Nephron progenitor cell (in vitro differentiated cells): ENCODE measurements around the gene ARHGEF7.
A peak's percentile ranks its signal among the peaks of the same experiment; 100 is the strongest.

ENCODE experiments used
- DNase-seq: peaks from one replicate; pipeline ENCODE4 v3.0.0; 2021
- H3K27ac Mint-ChIP-seq: 2 replicates; pipeline ENCODE4 v1.8.0; 2021; ENCODE audit warnings: mild to moderate bottlenecking, moderate library complexity, mixed read lengths
- H3K27me3 Mint-ChIP-seq: 2 replicates; pipeline ENCODE4 v1.8.0; 2021; ENCODE audit warnings: mild to moderate bottlenecking, low read depth, mixed read lengths; ENCODE audit not compliant: poor library complexity
- H3K36me3 Mint-ChIP-seq: 2 replicates; pipeline ENCODE4 v1.8.0; 2021; ENCODE audit warnings: low read depth, mixed read lengths
- H3K4me1 Mint-ChIP-seq: 2 replicates; pipeline ENCODE4 v1.8.0; 2021; ENCODE audit warnings: mixed read lengths
- H3K4me3 Mint-ChIP-seq: 2 replicates; pipeline ENCODE4 v1.8.0; 2021; ENCODE audit warnings: mild to moderate bottlenecking, moderate library complexity, mixed read lengths
- H3K9me3 Mint-ChIP-seq: 2 replicates; pipeline ENCODE4 v1.8.0; 2021; ENCODE audit warnings: mild to moderate bottlenecking, moderate library complexity, mixed read lengths
- TF ChIP-seq, protein P1 (sequence below): fragments of 200-600 bp; sonication (generic); IDR thresholded peaks from 2 replicates; pipeline ENCODE4 v1.5.0; 2021; ENCODE audit warnings: antibody characterized with exemption

The ARHGEF7 gene

DNA sequence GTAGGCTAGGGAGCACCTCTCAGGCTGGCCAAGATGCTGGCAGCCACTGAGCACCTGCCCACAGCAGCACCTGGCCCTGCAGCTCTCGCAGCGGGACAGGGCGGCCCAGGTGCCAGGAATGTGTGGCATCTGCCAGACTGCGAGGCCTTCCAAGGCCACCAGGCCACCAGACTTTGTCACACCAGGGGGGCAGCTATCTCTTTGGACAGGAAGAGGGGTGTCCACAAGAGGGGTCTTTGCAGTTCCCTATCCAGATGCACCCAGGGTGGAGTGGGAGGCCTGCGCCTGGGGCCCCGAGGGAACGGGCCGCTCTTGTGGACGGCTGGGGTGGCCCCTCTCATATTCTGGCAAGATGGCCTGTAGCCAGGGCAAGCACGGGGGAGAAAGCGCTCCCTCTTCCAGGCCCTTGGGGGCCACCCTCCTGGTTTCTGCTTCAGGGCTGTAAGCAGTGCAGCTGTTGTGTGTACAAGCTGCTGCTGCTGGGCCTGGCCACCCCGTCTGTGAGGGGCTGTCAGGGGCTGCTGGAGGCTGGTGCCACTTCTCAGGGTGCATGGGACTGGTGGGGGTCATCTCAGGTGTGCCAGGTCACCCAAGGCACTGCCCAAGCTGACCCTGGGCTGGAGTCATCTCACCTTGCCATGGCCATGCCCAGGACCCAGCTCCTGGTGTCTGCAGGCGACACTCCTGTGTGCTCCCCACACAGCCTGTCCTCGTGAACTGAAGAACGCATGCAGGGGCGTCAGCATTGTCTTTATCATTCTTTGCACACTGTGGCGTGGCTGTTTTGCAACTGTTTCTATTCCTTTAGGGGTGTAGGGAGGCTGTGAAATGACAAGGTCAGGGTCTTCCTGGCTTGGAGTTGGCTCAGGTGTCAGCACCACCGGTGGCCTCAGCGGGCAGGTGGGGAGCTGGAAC, 207.1 kb downstream of the ARHGEF7 start:
- no peak for DNase-seq
- Mint-ChIP-seq H3K4me3 (no peak overlapping the region), H3K36me3 (no peaks in the 10 kb centered on the region), H3K27me3 (no peaks in the 10 kb centered on the region), H3K27ac (no peak overlapping the region), H3K4me1 (peaks cover 30% of the 10 kb centered on the region), H3K9me3 (no peaks in the 10 kb centered on the region)
- TF ChIP-seq, protein P1, sequence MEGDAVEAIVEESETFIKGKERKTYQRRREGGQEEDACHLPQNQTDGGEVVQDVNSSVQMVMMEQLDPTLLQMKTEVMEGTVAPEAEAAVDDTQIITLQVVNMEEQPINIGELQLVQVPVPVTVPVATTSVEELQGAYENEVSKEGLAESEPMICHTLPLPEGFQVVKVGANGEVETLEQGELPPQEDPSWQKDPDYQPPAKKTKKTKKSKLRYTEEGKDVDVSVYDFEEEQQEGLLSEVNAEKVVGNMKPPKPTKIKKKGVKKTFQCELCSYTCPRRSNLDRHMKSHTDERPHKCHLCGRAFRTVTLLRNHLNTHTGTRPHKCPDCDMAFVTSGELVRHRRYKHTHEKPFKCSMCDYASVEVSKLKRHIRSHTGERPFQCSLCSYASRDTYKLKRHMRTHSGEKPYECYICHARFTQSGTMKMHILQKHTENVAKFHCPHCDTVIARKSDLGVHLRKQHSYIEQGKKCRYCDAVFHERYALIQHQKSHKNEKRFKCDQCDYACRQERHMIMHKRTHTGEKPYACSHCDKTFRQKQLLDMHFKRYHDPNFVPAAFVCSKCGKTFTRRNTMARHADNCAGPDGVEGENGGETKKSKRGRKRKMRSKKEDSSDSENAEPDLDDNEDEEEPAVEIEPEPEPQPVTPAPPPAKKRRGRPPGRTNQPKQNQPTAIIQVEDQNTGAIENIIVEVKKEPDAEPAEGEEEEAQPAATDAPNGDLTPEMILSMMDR, result no peak

GRCh38 chr13:111322916-111323331, 207.8 kb downstream of the ARHGEF7 start:
- no peak overlapping the region for H3K4me3 Mint-ChIP-seq
- no peak overlapping the region for H3K27ac Mint-ChIP-seq
- no peaks in the 10 kb centered on the region for H3K36me3 Mint-ChIP-seq
- TF ChIP-seq, protein P1, result no peak
- DNase-seq, result no peak
- H3K9me3 Mint-ChIP-seq, result no peaks in the 10 kb centered on the region
- H3K4me1 Mint-ChIP-seq, result peaks cover 30% of the 10 kb centered on the region
- H3K27me3 Mint-ChIP-seq, result no peaks in the 10 kb centered on the region

DNA sequence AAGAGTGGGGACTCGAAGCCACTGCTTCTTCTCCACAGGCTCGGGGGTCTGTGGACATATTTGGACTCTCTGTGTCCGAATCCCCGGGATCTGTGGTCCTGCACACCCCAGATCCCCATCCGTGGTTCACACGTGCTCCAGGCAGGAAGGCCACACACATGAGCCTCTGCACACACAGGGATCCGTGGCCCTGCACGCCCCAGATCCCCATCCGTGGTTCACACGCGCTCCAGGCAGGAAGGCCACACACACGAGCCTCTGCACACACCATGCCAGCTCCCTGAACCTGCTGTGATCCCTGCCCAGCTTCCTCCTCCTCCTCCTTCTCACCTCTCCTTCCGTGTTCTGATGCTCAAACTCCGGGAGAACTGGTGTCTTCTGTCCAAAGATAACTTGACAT, 208.4 kb downstream of the ARHGEF7 start:
- no peak for DNase-seq
- Mint-ChIP-seq H3K27ac (no peak overlapping the region), H3K9me3 (no peaks in the 10 kb centered on the region), H3K4me3 (no peak overlapping the region), H3K4me1 (peaks cover 30% of the 10 kb centered on the region), H3K27me3 (no peaks in the 10 kb centered on the region), H3K36me3 (no peaks in the 10 kb centered on the region)
- TF ChIP-seq, protein P1, result no peak

DNA sequence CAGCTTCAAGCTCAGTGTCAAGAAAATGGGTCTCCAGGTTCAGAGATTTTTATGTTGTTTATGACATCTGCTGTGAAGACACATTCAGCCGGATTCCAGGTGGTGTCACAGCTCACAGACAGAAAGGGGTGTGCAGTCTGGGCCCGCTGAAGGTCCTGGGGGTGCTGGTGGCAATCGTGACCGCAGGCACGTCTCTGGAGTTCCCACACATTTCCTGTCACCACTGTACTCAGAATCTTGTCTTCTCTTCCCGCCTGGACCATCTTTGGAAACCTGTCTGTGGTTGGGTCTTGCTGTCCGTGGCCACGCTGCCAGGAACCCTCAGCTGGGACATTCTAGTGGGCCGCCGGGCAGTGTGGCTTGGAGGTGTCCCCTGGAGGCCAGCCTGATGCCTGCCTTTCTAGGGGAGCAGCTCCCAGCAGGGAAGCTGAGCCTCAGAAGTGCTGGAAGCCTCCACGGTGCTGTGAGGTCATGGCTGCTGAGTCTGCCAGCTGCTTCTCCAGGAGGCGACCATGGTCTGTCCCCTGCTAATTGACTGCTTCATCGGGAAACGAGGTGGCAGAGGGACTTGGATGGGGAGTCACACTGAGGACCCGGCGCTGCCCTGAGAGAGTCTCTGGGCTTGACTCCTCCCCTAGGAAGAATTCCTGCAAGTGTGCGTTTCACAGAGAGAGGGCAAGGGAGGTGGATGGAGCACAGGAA, 209.0 kb downstream of the ARHGEF7 start:
- no peak overlapping the region for H3K4me3 Mint-ChIP-seq
- H3K4me1 Mint-ChIP-seq, result peaks cover 30% of the 10 kb centered on the region
- TF ChIP-seq, protein P1, result no peak
- no peak overlapping the region for H3K27ac Mint-ChIP-seq
- H3K36me3 Mint-ChIP-seq, result no peaks in the 10 kb centered on the region
- no peaks in the 10 kb centered on the region for H3K27me3 Mint-ChIP-seq
- no peaks in the 10 kb centered on the region for H3K9me3 Mint-ChIP-seq
- DNase-seq, result no peak

GRCh38 chr13:111324736-111325135, 209.6 kb downstream of the ARHGEF7 start:
- Mint-ChIP-seq H3K4me1 (peaks cover 30% of the 10 kb centered on the region), H3K27ac (peak overlapping the region; percentile 36), H3K36me3 (no peaks in the 10 kb centered on the region), H3K27me3 (no peaks in the 10 kb centered on the region), H3K9me3 (no peaks in the 10 kb centered on the region), H3K4me3 (no peak overlapping the region)
- no peak for DNase-seq
- TF ChIP-seq, protein P1, result no peak
